NB4 (cell line): ENCODE measurements around the gene CEP192.
"Not testable (repeated sequence)": the region's sequence is repeated elsewhere in the genome, so short reads cannot be mapped to it uniquely, and the experiment has no call there.

ENCODE experiments used
- DNase-seq: peaks from one replicate; pipeline ENCODE4 v3.0.0; 2010; ENCODE audit warnings: low read depth
- H3K4me3 ChIP-seq: one replicate; pipeline ENCODE4 v1.5.1; 2011; ENCODE audit warnings: mild to moderate bottlenecking, low read depth, low read length, moderate library complexity
- CTCF ChIP-seq: IDR thresholded peaks from one replicate; pipeline ENCODE4 v1.5.1; 2012; ENCODE audit warnings: low read depth, low read length
- MAX ChIP-seq: IDR thresholded peaks from 2 replicates; pipeline ENCODE4 v1.6.1; 2011; ENCODE audit warnings: low read depth, low read length
- MYC ChIP-seq: IDR thresholded peaks from 2 replicates; pipeline ENCODE4 v1.6.1; 2011; ENCODE audit warnings: low read depth, low read length
- POLR2A ChIP-seq: IDR thresholded peaks from 2 replicates; pipeline ENCODE4 v1.6.1; 2011; ENCODE audit warnings: mild to moderate bottlenecking; ENCODE audit not compliant: insufficient read length; ENCODE audit errors: extremely low read depth

CEP192 gene

GRCh38 chr18:13096719-13097118, 105.6 kb downstream of the CEP192 start:
- TF ChIP-seq MYC, result no peak
- TF ChIP-seq CTCF, result no peak
- TF ChIP-seq MAX, result no peak
- TF ChIP-seq POLR2A, result no peak
- H3K4me3 ChIP-seq, result no peak overlapping the region
- no peak for DNase-seq

GRCh38 chr18:13098104-13098503, 106.9 kb downstream of the CEP192 start:
- not testable (repeated sequence) for H3K4me3 ChIP-seq, DNase-seq

- TF ChIP-seq CTCF, result no peak
- TF ChIP-seq POLR2A, result no peak
- TF ChIP-seq MYC, result no peak
- no peak for TF ChIP-seq MAX
- no peak overlapping the region for H3K4me3 ChIP-seq
- no peak for DNase-seq
Measured at GRCh38 chr18:13099113-13099512, 108.0 kb downstream of the CEP192 start.

- no peak for DNase-seq
- TF ChIP-seq CTCF (no peak), POLR2A (no peak), MAX (no peak), MYC (no peak)
- H3K4me3 ChIP-seq, result no peak overlapping the region
Measured at GRCh38 chr18:13100942-13101658, 109.9 kb downstream of the CEP192 start.

GRCh38 chr18:13101659-13102197, 110.6 kb downstream of the CEP192 start:
- TF ChIP-seq CTCF (no peak), MAX (no peak), POLR2A (no peak), MYC (no peak)
- no peak for DNase-seq
- no peak overlapping the region for H3K4me3 ChIP-seq

- peak; percentile 16 for DNase-seq
- H3K4me3 ChIP-seq, result no peak overlapping the region
- TF ChIP-seq MAX (no peak), CTCF (peak; percentile 4), MYC (no peak), POLR2A (no peak)
Measured at GRCh38 chr18:13103366-13103765, 112.2 kb downstream of the CEP192 start.
